ENCODE results near the gene EIF4B.

- TF ChIP-seq CTCF (IDR thresholded peaks at IDR 0.05; ENCODE audit: low read length) (no peak), EZH2 (IDR thresholded peaks at IDR 0.05; ENCODE audit: borderline replicate concordance, low read length) (no peak)
Measured at GRCh38 chr12:53068811-53069585, 62.7 kb downstream of the EIF4B start.
